Right lobe of liver (tissue), 6 donors: ENCODE measurements around the gene GPR142. TPM values are rescaled to one million over a fixed set of nuclear protein-coding genes. Genes with fewer than 3 reads are reported as not detected.

Source experiments
- ATAC-seq, 4 donors: fragments of 200-7000 bp; cut with Tn5 transposase; one replicate each; pipeline ENCODE4 v1.9.1; 2020; ENCODE audit warnings: mild to moderate bottlenecking in 4 of 4, moderate library complexity in 4 of 4
- DNase-seq, 3 donors: peaks; one replicate each; pipeline ENCODE4 v3.0.0-alpha.2; 2020
- H3K27ac ChIP-seq, 3 donors: fragments of 200-600 bp; one replicate each; pipeline ENCODE4 v1.8.0; 2022
- H3K27me3 ChIP-seq, 2 donors: fragments of 200-600 bp; one replicate each; pipeline ENCODE4 v1.8.0; 2022
- H3K36me3 ChIP-seq, 4 donors: fragments of 200-600 bp; sonication (generic) in 1 of 4; one replicate each; pipeline versions ENCODE4 v1.5.1 to v1.8.0; 2017 to 2022; ENCODE audit warnings: control low read depth in 1 of 4
- H3K4me1 ChIP-seq, 4 donors: fragments of 200-600 bp; sonication (generic) in 1 of 4; one replicate each; pipeline versions ENCODE4 v1.5.1 to v1.8.0; 2017 to 2022; ENCODE audit warnings: control low read depth in 1 of 4
- H3K4me3 ChIP-seq, 3 donors: fragments of 200-600 bp; one replicate each; pipeline ENCODE4 v1.8.0; 2022
- H3K9me3 ChIP-seq, 4 donors: fragments of 200-600 bp; sonication (generic) in 1 of 4; one replicate each; pipeline versions ENCODE4 v1.5.1 to v1.8.0; 2017 to 2022; ENCODE audit warnings: control low read depth in 1 of 4
- CTCF ChIP-seq, 4 donors: fragments of 200-600 bp in 3 of 4; fragments of 450-650 bp in 1 of 4; IDR thresholded peaks; one replicate each; pipeline versions ENCODE4 v1.5.1 to v1.8.0; 2016 to 2022; ENCODE audit warnings: antibody characterized with exemption in 4 of 4, mild to moderate bottlenecking in 2 of 4
- POLR2A ChIP-seq: fragments of 450-650 bp; IDR thresholded peaks from one replicate; pipeline ENCODE4 v1.6.1; 2017; ENCODE audit warnings: antibody characterized with exemption, mild to moderate bottlenecking
- WGBS: methylation state at CpG from one replicate; pipeline ENCODE4 v1.1.6; 2018; ENCODE audit warnings: low coverage, low lambda C conversion rate; ENCODE audit not compliant: insufficient coverage; ENCODE audit errors: missing lambda C conversion rate; 5-methylcytosine and 5-hydroxymethylcytosine counted together
- intact Hi-C, 2 donors: fragments of 100-400 bp; cut with DNase I; formaldehyde crosslinking; loops; one replicate each; pipeline versions ENCODE4 v1.11.2 to v1.14.1; 2022
- total RNA-seq, 6 experiments: library from RNA; depleted of rRNA in 2 of 6; stranded (reverse); fragments of >200 nt in 2 of 6; fragmentation: NEBNext Ultra II Directional in 3 of 6; extraction: Animal tissue kit (Norgen Biotek cat#: 25700) in 3 of 6; gene quantifications; one replicate each; pipeline versions ENCODE4 v1.1.0 to v1.2.4, GENCODE V29; 2016 to 2023
- donor health status: DM: no; HTN: yes; CAD: no.
- donor health status: DM: no; HTN: no; CAD: no.
- donor health status: DM: no; HTN: no; CAD: no.
- donor health status: DM: no; HTN: yes; CAD: no.
- donor health status: DM: no; HTN: yes; CAD: no.

The GPR142 gene
- total RNA-seq, 6 experiments from 2014 or later, result 0.24 TPM; not detected in 5

GRCh38 chr17:74350486-74350885 is 16.8 kb upstream of the GPR142 start:
- intact Hi-C loops, result no loop called here
- no peaks in the 10 kb centered on the region for H3K9me3 ChIP-seq
- H3K36me3 ChIP-seq, result no peaks in the 10 kb centered on the region
- no peak for ATAC-seq
- peaks cover 0 to 11% of the 10 kb centered on the region in 2 donors for H3K27me3 ChIP-seq
- H3K27ac ChIP-seq, result no peak overlapping the region
- H3K4me3 ChIP-seq, result no peak overlapping the region
- TF ChIP-seq CTCF (IDR thresholded peaks at IDR 0.05) (no peak), POLR2A (no peak)
- WGBS, result 63% methylated on average over 12 of the region's 20 CpGs
- H3K4me1 ChIP-seq, result no peaks in the 10 kb centered on the region
- DNase-seq, result no peak

- no peak for TF ChIP-seq CTCF (IDR thresholded peaks at IDR 0.05)
- no peak for TF ChIP-seq POLR2A
- Histone ChIP-seq H3K36me3 (no peaks in the 10 kb centered on the region), H3K9me3 (no peaks in the 10 kb centered on the region), H3K27me3 (peaks cover 0 to 11% of the 10 kb centered on the region in 2 donors), H3K4me3 (no peak overlapping the region), H3K4me1 (no peaks in the 10 kb centered on the region), H3K27ac (no peak overlapping the region)
- intact Hi-C loops, result no loop called here
- no CpG with 5 or more reads among the region's 55 CpGs for WGBS
- DNase-seq (no peak), ATAC-seq (no peak)
Observed at GRCh38 chr17:74351552-74352210, 15.6 kb upstream of the GPR142 start.

GRCh38 chr17:74353446-74354060 is 13.8 kb upstream of the GPR142 start:
- H3K36me3 ChIP-seq, result no peaks in the 10 kb centered on the region
- no peak for DNase-seq
- H3K4me3 ChIP-seq, result no peak overlapping the region
- H3K9me3 ChIP-seq, result no peaks in the 10 kb centered on the region
- intact Hi-C loops, result no loop called here
- peaks cover 0 to 19% of the 10 kb centered on the region in 2 donors for H3K27me3 ChIP-seq
- WGBS, result 54% methylated on average over 7 of the region's 10 CpGs
- no peak overlapping the region for H3K27ac ChIP-seq
- H3K4me1 ChIP-seq, result no peaks in the 10 kb centered on the region
- no peak for TF ChIP-seq CTCF (IDR thresholded peaks at IDR 0.05)
- no peak for TF ChIP-seq POLR2A
- no peak for ATAC-seq

GRCh38 chr17:74354123-74354522 is 13.2 kb upstream of the GPR142 start:
- no peak for TF ChIP-seq POLR2A
- peak; percentile 20 to 39 (median 30) for TF ChIP-seq CTCF (IDR thresholded peaks at IDR 0.05)
- Histone ChIP-seq H3K4me1 (no peaks in the 10 kb centered on the region), H3K36me3 (no peaks in the 10 kb centered on the region), H3K4me3 (no peak overlapping the region), H3K27me3 (peaks cover 0 to 19% of the 10 kb centered on the region in 2 donors), H3K27ac (no peak overlapping the region), H3K9me3 (no peaks in the 10 kb centered on the region)
- DNase-seq, result peak in 1 of 3 donors; percentile 41
- intact Hi-C loops, result no loop called here
- ATAC-seq, result peak; percentile 21 to 57 (median 56)
- 22% methylated on average over 3 of the region's 29 CpGs for WGBS
